IPS DF 6.9 (cell line): Measurements from ENCODE around the gene TNFAIP8.

Experiments used
- DNase-seq: peaks from one replicate; pipeline ENCODE4 v3.0.0-alpha.2; 2013; ENCODE audit warnings: low read depth, low spot score
- H3K27ac ChIP-seq: one replicate; pipeline ENCODE4 v1.5.1; 2013; ENCODE audit warnings: low read length, control low read depth
- H3K27me3 ChIP-seq: 2 replicates; pipeline ENCODE4 v1.6.1; 2013; ENCODE audit warnings: mild to moderate bottlenecking, low read length; ENCODE audit not compliant: control insufficient read depth, insufficient read depth
- H3K36me3 ChIP-seq: 2 replicates; pipeline ENCODE4 v1.6.1; 2013; ENCODE audit warnings: low read length; ENCODE audit not compliant: control insufficient read depth, insufficient read depth
- H3K4me1 ChIP-seq: 2 replicates; pipeline ENCODE4 v1.6.1; 2013; ENCODE audit warnings: low read length; ENCODE audit not compliant: control insufficient read depth, insufficient read depth
- H3K4me3 ChIP-seq: 2 replicates; pipeline ENCODE4 v1.5.1; 2013; ENCODE audit warnings: mild to moderate bottlenecking, low read length
- H3K9me3 ChIP-seq: 2 replicates; pipeline ENCODE4 v1.6.1; 2013; ENCODE audit warnings: low read length, inconsistent platforms; ENCODE audit not compliant: control insufficient read depth, insufficient read depth
- whole genome bisulfite sequencing: extraction: QIAGEN DNeasy Blood & Tissue Kit; methylation state at CpG from one replicate; pipeline ENCODE4 v1.1.7; 2013; ENCODE audit warnings: mixed read lengths, missing lambda C conversion rate; ENCODE audit not compliant: insufficient read length, insufficient coverage; 5-methylcytosine and 5-hydroxymethylcytosine counted together

The TNFAIP8 gene

GRCh38 chr5:119329666-119330065 lies 26.2 kb upstream of the TNFAIP8 start:
- no peaks in the 10 kb centered on the region for H3K9me3 ChIP-seq
- no peak overlapping the region for H3K27ac ChIP-seq
- WGBS = no CpG with 5 or more reads among the region's 6 CpGs
- H3K4me3 ChIP-seq = no peak overlapping the region
- DNase-seq = no peak
- no peaks in the 10 kb centered on the region for H3K36me3 ChIP-seq
- H3K27me3 ChIP-seq = no peaks in the 10 kb centered on the region
- peaks cover 11% of the 10 kb centered on the region for H3K4me1 ChIP-seq

DNA sequence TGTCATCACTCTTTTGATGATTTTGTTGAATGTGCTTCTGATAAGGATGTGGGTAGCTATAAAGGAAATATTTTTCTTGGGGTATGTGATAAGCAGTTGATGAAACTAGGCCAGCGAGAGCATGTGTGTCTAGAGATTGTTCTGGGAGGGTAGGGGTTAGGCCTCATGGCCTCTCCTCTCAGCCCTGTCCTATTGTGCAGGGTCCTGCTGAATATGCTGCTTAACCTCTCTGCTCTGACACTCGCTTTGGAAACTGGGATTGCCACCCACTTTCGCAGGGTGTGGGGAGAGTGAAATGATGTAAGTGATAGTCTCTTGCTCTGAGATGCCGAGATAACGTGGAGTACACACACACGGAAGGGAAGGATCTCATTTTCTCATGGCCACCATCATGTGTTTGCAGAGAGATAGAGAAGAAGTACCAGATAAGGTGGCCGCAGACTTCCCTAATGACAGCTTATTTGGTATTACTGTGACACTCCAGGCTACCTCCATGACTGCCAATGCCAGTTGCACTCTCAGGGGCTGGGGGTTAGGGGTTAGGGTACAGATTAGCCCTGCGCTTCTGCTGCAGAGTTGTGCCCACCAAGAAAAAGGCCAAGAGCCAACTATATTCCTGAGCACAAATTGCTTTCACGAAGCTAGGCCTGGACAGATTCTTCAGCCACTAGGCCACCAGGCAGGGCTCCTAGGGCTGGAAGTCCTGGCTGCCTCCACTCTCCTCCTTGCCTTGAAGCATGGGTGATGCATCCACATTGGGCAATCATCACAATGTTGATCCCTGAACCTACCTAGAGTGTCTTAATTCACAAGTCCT lies 25.2 kb upstream of the TNFAIP8 start:
- Histone ChIP-seq H3K4me3 (no peak overlapping the region), H3K27me3 (no peaks in the 10 kb centered on the region), H3K36me3 (no peaks in the 10 kb centered on the region), H3K4me1 (peaks cover 11% of the 10 kb centered on the region), H3K9me3 (no peaks in the 10 kb centered on the region), H3K27ac (no peak overlapping the region)
- WGBS = no CpG with 5 or more reads among the region's 9 CpGs
- DNase-seq = no peak

GRCh38 chr5:119331566-119332095 lies 24.2 kb upstream of the TNFAIP8 start:
- WGBS = no CpG with 5 or more reads among the region's 3 CpGs

GRCh38 chr5:119332208-119332607 lies 23.6 kb upstream of the TNFAIP8 start:
- no peaks in the 10 kb centered on the region for H3K27me3 ChIP-seq
- H3K4me1 ChIP-seq = peaks cover 5% of the 10 kb centered on the region; the same call in 1 of the 2 replicates
- no peak for DNase-seq
- H3K4me3 ChIP-seq = no peak overlapping the region
- H3K27ac ChIP-seq = no peak overlapping the region
- no CpG with 5 or more reads among the region's 4 CpGs for WGBS
- H3K9me3 ChIP-seq = no peaks in the 10 kb centered on the region
- H3K36me3 ChIP-seq = no peaks in the 10 kb centered on the region

More at GRCh38 chr5:119331566-119332095, 24.2 kb upstream of the TNFAIP8 start:
- Histone ChIP-seq H3K4me1 (peaks cover 5% of the 10 kb centered on the region; the same call in 1 of the 2 replicates), H3K36me3 (no peaks in the 10 kb centered on the region), H3K27ac (no peak overlapping the region), H3K27me3 (no peaks in the 10 kb centered on the region), H3K9me3 (no peaks in the 10 kb centered on the region), H3K4me3 (no peak overlapping the region)
- no peak for DNase-seq

DNA sequence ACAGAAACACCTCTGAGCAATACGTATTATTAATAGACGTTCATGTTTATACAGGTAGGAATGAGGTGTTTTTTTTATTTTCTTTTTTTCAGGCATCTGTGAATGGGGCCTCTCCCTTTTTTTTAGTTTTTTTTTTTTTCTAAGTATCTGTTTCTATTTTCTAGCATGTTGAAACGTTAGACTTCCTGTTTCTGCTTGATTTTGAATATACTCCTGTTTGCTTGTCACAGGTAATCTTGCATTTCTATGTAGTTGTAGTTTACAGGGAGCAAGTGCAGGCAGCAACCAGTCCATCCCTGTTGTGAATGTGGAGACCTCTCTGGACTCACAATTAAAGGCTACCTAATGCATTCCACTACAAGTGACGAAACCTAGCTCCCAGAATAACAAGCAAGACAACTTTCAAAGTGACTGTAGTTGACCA lies 22.8 kb upstream of the TNFAIP8 start:
- no peak overlapping the region for H3K27ac ChIP-seq
- H3K27me3 ChIP-seq = no peaks in the 10 kb centered on the region
- DNase-seq = no peak
- no peaks in the 10 kb centered on the region for H3K9me3 ChIP-seq
- H3K4me1 ChIP-seq = peaks cover 7% of the 10 kb centered on the region; the same call in 1 of the 2 replicates
- H3K4me3 ChIP-seq = no peak overlapping the region
- H3K36me3 ChIP-seq = no peaks in the 10 kb centered on the region
- WGBS = no CpG with 5 or more reads among the region's 4 CpGs

GRCh38 chr5:119333421-119333851 lies 22.4 kb upstream of the TNFAIP8 start:
- Histone ChIP-seq H3K4me3 (no peak overlapping the region), H3K9me3 (no peaks in the 10 kb centered on the region), H3K27me3 (no peaks in the 10 kb centered on the region), H3K4me1 (peaks cover 6% of the 10 kb centered on the region; the same call in 1 of the 2 replicates), H3K27ac (no peak overlapping the region), H3K36me3 (no peaks in the 10 kb centered on the region)
- no CpG with 5 or more reads among the region's 5 CpGs for WGBS
- DNase-seq = no peak

DNA sequence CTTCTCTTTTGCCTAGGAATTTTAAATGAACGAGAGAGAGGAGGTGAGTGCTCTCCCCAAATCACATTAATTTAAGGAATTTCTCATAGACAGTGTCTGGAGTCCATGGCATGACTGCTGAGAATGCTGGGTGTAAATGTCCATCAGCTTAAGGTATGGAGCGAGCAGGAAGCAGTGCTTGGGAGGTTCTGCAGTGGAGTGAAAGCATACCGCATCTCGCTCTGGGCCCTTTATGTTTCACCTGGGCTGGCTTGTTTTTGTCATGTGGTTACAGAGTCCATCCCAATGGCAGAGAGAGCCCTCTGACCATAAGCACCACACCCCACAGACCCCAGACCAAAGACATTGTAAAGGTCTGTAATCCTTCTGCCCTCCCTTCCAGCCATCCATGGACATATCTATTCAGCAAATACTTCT lies 20.6 kb upstream of the TNFAIP8 start:
- 0 out of 2 replicates have a peak, but pooled peaks cover 2% of the 10 kb centered on the region for H3K4me1 ChIP-seq
- no peaks in the 10 kb centered on the region for H3K27me3 ChIP-seq
- no peak overlapping the region for H3K4me3 ChIP-seq
- no peaks in the 10 kb centered on the region for H3K9me3 ChIP-seq
- DNase-seq = no peak
- WGBS = no CpG with 5 or more reads among the region's 4 CpGs
- no peak overlapping the region for H3K27ac ChIP-seq
- no peaks in the 10 kb centered on the region for H3K36me3 ChIP-seq

- DNase-seq = no peak
- no peak overlapping the region for H3K27ac ChIP-seq
- H3K36me3 ChIP-seq = no peaks in the 10 kb centered on the region
- WGBS = no CpG with 5 or more reads among the region's 1 CpG
- no peaks in the 10 kb centered on the region for H3K27me3 ChIP-seq
- 0 out of 2 replicates have a peak, but pooled peaks cover 2% of the 10 kb centered on the region for H3K4me1 ChIP-seq
- H3K4me3 ChIP-seq = no peak overlapping the region
- no peaks in the 10 kb centered on the region for H3K9me3 ChIP-seq
These were observed 19.6 kb upstream of the TNFAIP8 start for GRCh38 chr5:119336262-119336661.

DNA sequence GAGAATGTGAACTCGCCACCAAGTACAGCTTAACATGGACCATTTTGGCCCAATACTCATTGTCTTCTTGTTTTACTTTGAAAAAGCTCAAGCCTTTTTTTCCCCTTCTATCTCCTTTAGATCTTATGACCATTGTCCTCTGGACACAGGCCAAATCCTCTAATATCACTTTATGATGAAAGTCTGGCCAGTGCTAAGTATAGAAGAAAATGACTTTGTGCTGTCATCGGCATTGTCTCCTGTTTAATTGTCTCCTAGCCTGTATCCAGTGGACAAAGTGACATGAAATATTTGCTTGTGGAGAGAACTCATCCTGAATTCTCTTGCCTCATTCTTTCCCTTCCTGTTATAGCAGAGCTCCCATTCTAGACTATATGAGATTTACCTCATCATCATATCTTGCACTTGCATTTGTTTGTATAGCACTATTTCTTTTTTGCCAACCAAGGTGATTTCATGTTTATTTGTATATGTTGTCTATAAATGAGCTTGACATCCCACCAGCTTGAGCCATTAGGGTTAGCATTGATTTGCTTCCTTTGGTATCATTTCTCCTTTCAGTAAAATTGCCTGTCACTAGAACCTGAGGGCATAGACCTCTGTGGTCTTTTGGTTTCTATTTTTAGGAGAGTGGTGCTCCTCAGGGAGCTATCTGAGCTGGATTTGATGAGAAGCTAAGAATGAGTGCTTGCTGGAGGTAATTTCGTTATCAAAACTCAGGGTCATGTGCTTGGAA lies 18.8 kb upstream of the TNFAIP8 start:
- no CpG with 5 or more reads among the region's 3 CpGs for WGBS
- Histone ChIP-seq H3K27ac (no peak overlapping the region), H3K36me3 (no peaks in the 10 kb centered on the region), H3K9me3 (no peaks in the 10 kb centered on the region), H3K4me3 (no peak overlapping the region), H3K4me1 (peaks cover 4% of the 10 kb centered on the region; the same call in 1 of the 2 replicates), H3K27me3 (no peaks in the 10 kb centered on the region)
- DNase-seq = no peak

GRCh38 chr5:119338326-119338946 lies 17.4 kb upstream of the TNFAIP8 start:
- Histone ChIP-seq H3K4me1 (peaks cover 4% of the 10 kb centered on the region; the same call in 1 of the 2 replicates), H3K9me3 (no peaks in the 10 kb centered on the region), H3K27ac (no peak overlapping the region), H3K4me3 (no peak overlapping the region), H3K27me3 (no peaks in the 10 kb centered on the region), H3K36me3 (no peaks in the 10 kb centered on the region)
- no peak for DNase-seq
- WGBS = no CpG with 5 or more reads among the region's 4 CpGs
